ENCODE results near the gene CDK12. TPM values are rescaled to one million over a fixed set of nuclear protein-coding genes. Genes with fewer than 3 reads are reported as not detected.

CDK12 gene
- polyA plus RNA-seq, 2 of the 4 experiments (the other 2 are of a cell fraction): 36.7 to 42.1 TPM

- no peak for TF ChIP-seq PBX3 (IDR thresholded peaks at IDR 0.05)
- TF ChIP-seq POLR2A (IDR thresholded peaks at IDR 0.05; ENCODE audit: low read length): no peak
- no peak for TF ChIP-seq NPAS2 (CRISPR knock-in tag; IDR thresholded peaks at IDR 0.05; ENCODE audit: borderline replicate concordance)
- TF ChIP-seq CHD2 (IDR thresholded peaks at IDR 0.05; ENCODE audit: low read length, partially characterized antibody): no peak
- no peak for TF ChIP-seq RNF2 (IDR thresholded peaks at IDR 0.05; ENCODE audit: borderline replicate concordance, low read depth)
- TF ChIP-seq MAX (IDR thresholded peaks at IDR 0.05): no peak
- no peak for TF ChIP-seq E2F6 (IDR thresholded peaks at IDR 0.05; ENCODE audit: borderline replicate concordance, low read depth)
- no peak for TF ChIP-seq TFCP2L1 (CRISPR knock-in tag; IDR thresholded peaks at IDR 0.05)
- H3K9me3 ChIP-seq: no peaks in the 10 kb centered on the region
- DNase-seq (ENCODE audit: low read depth in 1 of 2, low spot score in 1 of 2) (no peak), FAIRE-seq (no peak), ATAC-seq (no peak)
- H3K4me1 ChIP-seq: no peaks in the 10 kb centered on the region
- H3K4me2 ChIP-seq: no peak overlapping the region
- no peak overlapping the region for H3K4me3 ChIP-seq
- 67% methylated on average over 3 of the region's 7 CpGs for WGBS (ENCODE audit: missing lambda C conversion rate)
- no peak overlapping the region for H3K27ac ChIP-seq
- ChIA-PET POLR2A (no interaction called here), CTCF (interaction anchor here (0.5 to 8.8 kb wide), 4 partner anchors 20 to 157 kb away, joined by 3 to 145 read pairs (median 44); no protein-coding TSS in a partner anchor)
Observed at GRCh38 chr17:39580082-39580468, 118.8 kb downstream of the CDK12 start.

GRCh38 chr17:39581071-39581758, 119.9 kb downstream of the CDK12 start:
- WGBS (ENCODE audit: missing lambda C conversion rate): 73% methylated on average over 20 of the region's 20 CpGs
- ChIA-PET POLR2A (no interaction called here), CTCF (interaction anchor here (1.0 to 8.8 kb wide), 2 partner anchors 19 to 30 kb away, joined by 3 to 145 read pairs; no protein-coding TSS in a partner anchor)
- Histone ChIP-seq H3K4me1 (no peaks in the 10 kb centered on the region), H3K9me3 (no peaks in the 10 kb centered on the region), H3K27ac (no peak overlapping the region), H3K4me3 (no peak overlapping the region), H3K4me2 (no peak overlapping the region)
- FAIRE-seq: no peak
- DNase-seq (ENCODE audit: low read depth in 1 of 2, low spot score in 1 of 2): no peak
- TF ChIP-seq HDAC2 (IDR thresholded peaks at IDR 0.05): no peak
- no peak for ATAC-seq

GRCh38 chr17:39581759-39582085, 120.4 kb downstream of the CDK12 start:
- 75% methylated on average over 4 of the region's 4 CpGs for WGBS (ENCODE audit: missing lambda C conversion rate)
- no peaks in the 10 kb centered on the region for H3K9me3 ChIP-seq
- TF ChIP-seq SREBF2 (IDR thresholded peaks at IDR 0.05) (no peak), ELK1 (IDR thresholded peaks at IDR 0.05; ENCODE audit: low read depth, low read length) (no peak), CEBPB (IDR thresholded peaks at IDR 0.05) (no peak), TP53 (CRISPR knock-in tag; IDR thresholded peaks at IDR 0.05) (no peak), PHF8 (IDR thresholded peaks at IDR 0.05; ENCODE audit: borderline replicate concordance, low read depth) (no peak), HMGXB4 (CRISPR knock-in tag; IDR thresholded peaks at IDR 0.05; ENCODE audit: borderline replicate concordance) (no peak), RARB (CRISPR knock-in tag; IDR thresholded peaks at IDR 0.05) (no peak), E2F6 (IDR thresholded peaks at IDR 0.05; ENCODE audit: borderline replicate concordance, low read depth) (no peak), MAZ (IDR thresholded peaks at IDR 0.05; ENCODE audit: borderline replicate concordance, low read depth, low read length) (no peak), EHF (CRISPR knock-in tag; IDR thresholded peaks at IDR 0.05) (no peak), TFCP2L1 (CRISPR knock-in tag; IDR thresholded peaks at IDR 0.05) (no peak), BCL3 (IDR thresholded peaks at IDR 0.05) (no peak)
- H3K27ac ChIP-seq: no peak overlapping the region
- no peak overlapping the region for H3K4me3 ChIP-seq
- H3K4me2 ChIP-seq: no peak overlapping the region
- DNase-seq (ENCODE audit: low read depth in 1 of 2, low spot score in 1 of 2): no peak
- no peak for ATAC-seq
- no peaks in the 10 kb centered on the region for H3K4me1 ChIP-seq
- CTCF ChIA-PET: interaction anchor here (8.8 kb wide), 1 partner anchor 31 kb away, joined by 145 read pairs; no protein-coding TSS in a partner anchor
- POLR2A ChIA-PET: no interaction called here
- no peak for FAIRE-seq
